Esophagus muscularis mucosa (tissue), 4 donors: ENCODE results near the gene CNOT1. TPM values are rescaled to one million over a fixed set of nuclear protein-coding genes. Genes with fewer than 3 reads are reported as not detected.

Source experiments
- DNase-seq: peaks from one replicate; pipeline ENCODE4 v3.0.0-alpha.2; 2017; ENCODE audit errors: extremely low spot score
- H3K27ac ChIP-seq, 4 donors: fragments of 200-600 bp; sonication (generic); replicated peaks in 1 of 4; 1 replicate in 3 of 4; 2 replicates in 1 of 4; pipeline ENCODE4 v1.5.1; 2016 to 2019; ENCODE audit warnings: mild to moderate bottlenecking in 1 of 4
- H3K27me3 ChIP-seq, 4 donors: fragments of 200-600 bp; sonication (generic); one replicate each; pipeline versions ENCODE4 v1.5.1 to v1.6.0; 2016 to 2019
- H3K36me3 ChIP-seq, 4 donors: fragments of 200-600 bp; sonication (generic); one replicate each; pipeline ENCODE4 v1.5.1; 2016 to 2019
- H3K4me1 ChIP-seq, 4 donors: fragments of 200-600 bp; sonication (generic); one replicate each; pipeline ENCODE4 v1.5.1; 2016 to 2019
- H3K4me3 ChIP-seq, 4 donors: fragments of 200-600 bp; sonication (generic); 1 replicate in 2 of 4; 2 replicates in 2 of 4; pipeline ENCODE4 v1.5.1; 2016 to 2019; ENCODE audit warnings: mild to moderate bottlenecking in 4 of 4, moderate library complexity in 1 of 4
- H3K9me3 ChIP-seq, 4 donors: fragments of 200-600 bp; sonication (generic); 1 replicate in 3 of 4; 2 replicates in 1 of 4; pipeline ENCODE4 v1.5.1; 2016 to 2019
- EP300 ChIP-seq: sonication (generic); formaldehyde crosslinking; IDR thresholded peaks from one replicate; pipeline ENCODE4 v1.6.1; 2017; ENCODE audit warnings: antibody characterized with exemption
- POLR2A ChIP-seq: fragments of 450-650 bp; IDR thresholded peaks from one replicate; pipeline ENCODE4 v1.6.1; 2017; ENCODE audit warnings: antibody characterized with exemption, moderate library complexity, mild to moderate bottlenecking, low read depth
- POLR2AphosphoS5 ChIP-seq, 2 donors: sonication (generic); formaldehyde crosslinking; IDR thresholded peaks; one replicate each; pipeline ENCODE4 v1.6.1; 2017; ENCODE audit warnings: antibody characterized with exemption in 2 of 2
- WGBS: methylation state at CpG from one replicate; pipeline ENCODE4 v1.1.5; 2018; 5-methylcytosine and 5-hydroxymethylcytosine counted together
- intact Hi-C: fragments of 100-400 bp; cut with DNase I; formaldehyde crosslinking; loops from one replicate; pipeline ENCODE4 v1.15.1; 2023
- total RNA-seq, 4 donors: library from RNA; depleted of rRNA; stranded (reverse); fragments of >200 nt; gene quantifications; one replicate each; pipeline versions ENCODE4 v1.1.0 to v1.2.1, GENCODE V29; 2016
- TF ChIP-seq, protein P1 (sequence below), 3 experiments: fragments of 200-600 bp in 2 of 3; fragments of 450-650 bp in 1 of 3; sonication (generic) in 2 of 3; IDR thresholded peaks; one replicate each; pipeline ENCODE4 v1.5.1; 2017 to 2019; ENCODE audit warnings: antibody characterized with exemption in 3 of 3, mild to moderate bottlenecking in 2 of 3, moderate library complexity in 1 of 3

The CNOT1 gene
- total RNA-seq, 4 donors from 2014 or later = 92.1 to 97.6 (median 95.6) TPM

- peaks cover 24 to 87% (median 55%) of the 10 kb centered on the region in 4 donors for H3K36me3 ChIP-seq
- intact Hi-C loops = no loop called here
- TF ChIP-seq, protein P1, sequence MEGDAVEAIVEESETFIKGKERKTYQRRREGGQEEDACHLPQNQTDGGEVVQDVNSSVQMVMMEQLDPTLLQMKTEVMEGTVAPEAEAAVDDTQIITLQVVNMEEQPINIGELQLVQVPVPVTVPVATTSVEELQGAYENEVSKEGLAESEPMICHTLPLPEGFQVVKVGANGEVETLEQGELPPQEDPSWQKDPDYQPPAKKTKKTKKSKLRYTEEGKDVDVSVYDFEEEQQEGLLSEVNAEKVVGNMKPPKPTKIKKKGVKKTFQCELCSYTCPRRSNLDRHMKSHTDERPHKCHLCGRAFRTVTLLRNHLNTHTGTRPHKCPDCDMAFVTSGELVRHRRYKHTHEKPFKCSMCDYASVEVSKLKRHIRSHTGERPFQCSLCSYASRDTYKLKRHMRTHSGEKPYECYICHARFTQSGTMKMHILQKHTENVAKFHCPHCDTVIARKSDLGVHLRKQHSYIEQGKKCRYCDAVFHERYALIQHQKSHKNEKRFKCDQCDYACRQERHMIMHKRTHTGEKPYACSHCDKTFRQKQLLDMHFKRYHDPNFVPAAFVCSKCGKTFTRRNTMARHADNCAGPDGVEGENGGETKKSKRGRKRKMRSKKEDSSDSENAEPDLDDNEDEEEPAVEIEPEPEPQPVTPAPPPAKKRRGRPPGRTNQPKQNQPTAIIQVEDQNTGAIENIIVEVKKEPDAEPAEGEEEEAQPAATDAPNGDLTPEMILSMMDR (IDR thresholded peaks at IDR 0.05) = no peak
- TF ChIP-seq POLR2A (no peak), EP300 (no peak), POLR2AphosphoS5 (IDR thresholded peaks at IDR 0.05) (no peak)
- no peak for DNase-seq
- no peak overlapping the region for H3K27ac ChIP-seq
- no peak overlapping the region for H3K4me3 ChIP-seq
- no peaks in the 10 kb centered on the region for H3K9me3 ChIP-seq
- H3K4me1 ChIP-seq = peaks cover 0 to 5% (median 1%) of the 10 kb centered on the region in 4 donors
- no peaks in the 10 kb centered on the region for H3K27me3 ChIP-seq
These were observed 66.4 kb downstream of the CNOT1 start for GRCh38 chr16:58563235-58563634.

DNA sequence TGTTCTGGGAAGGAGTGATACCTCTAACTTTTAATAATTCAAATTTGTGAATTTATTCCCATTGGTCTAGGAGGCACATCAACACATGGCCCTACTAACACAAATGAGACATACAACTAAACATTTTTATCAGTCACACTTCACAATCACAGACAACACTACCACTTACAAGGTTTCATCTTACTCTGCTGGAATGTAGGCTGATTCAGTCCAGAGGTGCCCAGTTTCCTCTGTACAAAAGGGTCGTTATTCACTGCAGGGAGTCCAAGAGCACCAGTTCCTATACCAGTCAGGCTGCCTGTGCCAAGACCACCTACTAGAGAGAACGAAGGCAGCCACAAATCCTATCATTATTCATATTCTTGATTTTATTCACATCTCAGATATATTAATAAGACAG lies 72.9 kb downstream of the CNOT1 start:
- intact Hi-C loops = no loop called here
- Histone ChIP-seq H3K4me1 (peaks cover 6 to 11% (median 8%) of the 10 kb centered on the region in 4 donors), H3K36me3 (peaks cover 27 to 91% (median 61%) of the 10 kb centered on the region in 4 donors), H3K27me3 (no peaks in the 10 kb centered on the region), H3K4me3 (no peak overlapping the region), H3K9me3 (no peaks in the 10 kb centered on the region), H3K27ac (no peak overlapping the region)
- WGBS = 74% methylated on average over 2 of the region's 2 CpGs
- no peak for DNase-seq
- TF ChIP-seq, protein P1 (IDR thresholded peaks at IDR 0.05) = no peak
- TF ChIP-seq EP300 = no peak
- no peak for TF ChIP-seq POLR2A
- TF ChIP-seq POLR2AphosphoS5 (IDR thresholded peaks at IDR 0.05) = no peak

DNA sequence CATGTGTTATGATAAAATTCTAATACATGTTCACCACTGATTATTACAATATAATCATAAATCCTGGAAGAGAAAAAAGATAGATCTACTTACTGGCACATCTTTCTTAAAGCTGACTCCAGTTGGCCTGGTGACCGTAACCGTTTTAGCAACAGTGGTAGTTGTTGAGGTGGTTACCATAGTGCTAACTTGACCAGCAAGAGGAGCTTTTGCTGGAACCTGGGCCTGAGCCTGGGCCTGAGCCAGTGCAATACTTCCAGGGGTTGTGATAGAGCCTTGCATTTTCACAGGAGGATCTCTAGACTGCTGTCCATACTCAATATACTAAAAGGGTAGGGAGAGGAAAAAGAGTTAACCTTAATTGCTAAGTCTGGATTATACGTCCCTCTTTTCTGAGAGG lies 78.1 kb downstream of the CNOT1 start:
- Histone ChIP-seq H3K27me3 (no peaks in the 10 kb centered on the region), H3K9me3 (no peaks in the 10 kb centered on the region), H3K4me1 (peaks cover 12 to 47% (median 37%) of the 10 kb centered on the region in 4 donors), H3K36me3 (peaks cover 28 to 98% (median 63%) of the 10 kb centered on the region in 4 donors), H3K27ac (peak overlapping the region; percentile 9 to 55 (median 25)), H3K4me3 (no peak overlapping the region)
- intact Hi-C loops = no loop called here
- TF ChIP-seq EP300 = no peak
- TF ChIP-seq, protein P1 (IDR thresholded peaks at IDR 0.05) = no peak
- no peak for TF ChIP-seq POLR2A
- no peak for TF ChIP-seq POLR2AphosphoS5 (IDR thresholded peaks at IDR 0.05)
- 53% methylated on average over 3 of the region's 3 CpGs for WGBS
- no peak for DNase-seq

GRCh38 chr16:58548378-58548777 lies 81.2 kb downstream of the CNOT1 start:
- H3K27me3 ChIP-seq = no peaks in the 10 kb centered on the region

More at GRCh38 chr16:58548378-58548777, 81.2 kb downstream of the CNOT1 start:
- 40% methylated on average over 2 of the region's 2 CpGs for WGBS
- Histone ChIP-seq H3K4me1 (peaks cover 12 to 47% (median 37%) of the 10 kb centered on the region in 4 donors), H3K4me3 (no peak overlapping the region), H3K9me3 (no peaks in the 10 kb centered on the region), H3K27ac (peak overlapping the region; percentile 19 to 48 (median 38)), H3K36me3 (peaks cover 38 to 98% (median 68%) of the 10 kb centered on the region in 4 donors)
- TF ChIP-seq POLR2A (no peak), POLR2AphosphoS5 (IDR thresholded peaks at IDR 0.05) (no peak), EP300 (no peak)
- TF ChIP-seq, protein P1 (IDR thresholded peaks at IDR 0.05) = no peak
- intact Hi-C loops = loop anchor here (5.0 kb wide), 1 partner anchor 39 kb away; no protein-coding TSS in a partner anchor
- no peak for DNase-seq
